HCT116 (cell line): Measurements from ENCODE around the gene PRPF19. TPM values are rescaled to one million over a fixed set of nuclear protein-coding genes. Genes with fewer than 3 reads are reported as not detected.

Experiments used
- ATAC-seq: fragments of 200-7000 bp; cut with Tn5 transposase; 2 replicates; pipeline ENCODE4 v1.9.1; 2020; ENCODE audit warnings: mild to moderate bottlenecking, moderate library complexity
- BruUV-seq: library from RNA; stranded (reverse); fragments of 400-500 nt; replicated peaks from 2 replicates; lab custom pipeline; 2021; lab: Mats Ljungman, UMichigan
- CTCF ChIA-PET: fragments of 300-600 bp; sonication (Branson Sonifier 250); formaldehyde crosslinking; loops from one replicate; lab custom pipeline; 2021; ENCODE audit warnings: antibody characterized with exemption; lab: Charles Lee
- POLR2A ChIA-PET: fragments of 300-600, 350-600 bp; sonication (Branson Sonifier 250); formaldehyde crosslinking; loops from one replicate; lab custom pipeline; 2021; ENCODE audit warnings: antibody characterized with exemption; lab: Charles Lee
- RAD21 ChIA-PET, 2 experiments: fragments of 300-600 bp; sonication (Branson Sonifier 250); formaldehyde crosslinking; loops; one replicate each; lab custom pipeline; 2023; ENCODE audit warnings: low total read pairs in 2 of 2; ENCODE audit not compliant: uncharacterized antibody in 2 of 2, unreplicated experiment in 2 of 2, low non-redundant PET in 1 of 2; lab: Charles Lee
- DNase-seq: peaks from one replicate; pipeline ENCODE4 v3.0.0-alpha.2; 2010; ENCODE audit warnings: low read depth, low spot score
- H2AFZ ChIP-seq: fragments of 200-600 bp; shearing (Covaris generic), sonication (generic); 2 replicates; pipeline ENCODE4 v1.6.1; 2017; ENCODE audit warnings: low read depth, mixed run types, mixed read lengths, antibody characterized with exemption, low read length; ENCODE audit not compliant: poor library complexity, severe bottlenecking
- H3K27ac ChIP-seq: 2 replicates; pipeline ENCODE4 v1.5.1; 2012; ENCODE audit warnings: low read depth, low read length
- H3K27me3 ChIP-seq: fragments of 200-600 bp; sonication (generic); 2 replicates; pipeline ENCODE4 v1.6.1; 2016; ENCODE audit warnings: mixed run types, low read length, mixed read lengths; ENCODE audit not compliant: insufficient read depth
- H3K36me3 ChIP-seq, 2 experiments: fragments of 200-500 bp in 1 of 2; fragments of 200-600 bp in 1 of 2; sonication (Bioruptor generic) in 1 of 2; sonication (generic) in 1 of 2; 2 replicates each; pipeline versions ENCODE4 v1.5.1 to v1.6.1; 2014 to 2016; ENCODE audit warnings: low read length in 2 of 2, inconsistent platforms in 1 of 2, mixed read lengths in 1 of 2, mixed run types in 1 of 2; ENCODE audit not compliant: insufficient read depth in 2 of 2, control insufficient read depth in 1 of 2
- H3K4me1 ChIP-seq, 2 experiments: fragments of 200-600 bp in 1 of 2; sonication (generic) in 1 of 2; 2 replicates each; pipeline versions ENCODE4 v1.5.1 to v1.6.1; 2012 to 2017; ENCODE audit warnings: low read length in 2 of 2, inconsistent platforms in 1 of 2, mild to moderate bottlenecking in 1 of 2, mixed read lengths in 1 of 2, mixed run types in 1 of 2, moderate library complexity in 1 of 2; ENCODE audit not compliant: insufficient read depth in 2 of 2, control insufficient read depth in 1 of 2
- H3K4me2 ChIP-seq: fragments of 200-600 bp; sonication (generic); 2 replicates; pipeline ENCODE4 v1.6.1; 2017; ENCODE audit warnings: mixed run types, low read length, mixed read lengths
- H3K4me3 ChIP-seq, 2 experiments: fragments of 200-600 bp in 1 of 2; sonication (generic) in 1 of 2; replicated peaks in 1 of 2; 2 replicates each; pipeline ENCODE4 v1.5.1; 2011 to 2016; ENCODE audit warnings: low read length in 2 of 2, control low read depth in 1 of 2, low read depth in 1 of 2, mild to moderate bottlenecking in 1 of 2, mixed read lengths in 1 of 2, mixed run types in 1 of 2
- H3K79me2 ChIP-seq: fragments of 200-600 bp; sonication (generic); 2 replicates; pipeline ENCODE4 v1.6.1; 2017; ENCODE audit warnings: mild to moderate bottlenecking, mixed run types, low read length, moderate library complexity, mixed read lengths; ENCODE audit not compliant: insufficient read depth
- H3K9ac ChIP-seq: fragments of 200-600 bp; sonication (generic); 2 replicates; pipeline ENCODE4 v1.6.1; 2016; ENCODE audit warnings: low read length, mixed read lengths
- H3K9me2 ChIP-seq: fragments of 200-600 bp; sonication (generic), shearing (Covaris generic); 2 replicates; pipeline ENCODE4 v1.6.1; 2017; ENCODE audit warnings: mixed run types, mild to moderate bottlenecking, moderate library complexity; ENCODE audit not compliant: insufficient read depth
- H3K9me3 ChIP-seq, 2 experiments: fragments of 200-500 bp in 1 of 2; fragments of 200-600 bp in 1 of 2; sonication (Bioruptor generic) in 1 of 2; sonication (generic) in 1 of 2; 2 replicates each; pipeline ENCODE4 v1.6.1; 2014 to 2017; ENCODE audit warnings: low read length in 2 of 2, mixed read lengths in 2 of 2, inconsistent platforms in 1 of 2, low read depth in 1 of 2, mild to moderate bottlenecking in 1 of 2, mixed run types in 1 of 2, moderate library complexity in 1 of 2; ENCODE audit not compliant: control insufficient read depth in 1 of 2, insufficient read depth in 1 of 2
- H4K20me1 ChIP-seq: fragments of 200-600 bp; sonication (generic), shearing (Covaris generic); 2 replicates; pipeline ENCODE4 v1.6.1; 2017; ENCODE audit warnings: mixed run types, mild to moderate bottlenecking, moderate library complexity; ENCODE audit not compliant: insufficient read depth
- CBX3 ChIP-seq: IDR thresholded peaks from 2 replicates; pipeline ENCODE4 v1.6.1; 2012; ENCODE audit warnings: low read depth
- CEBPB ChIP-seq: IDR thresholded peaks from 2 replicates; pipeline ENCODE4 v1.6.1; 2012; ENCODE audit warnings: low read depth
- ELF1 ChIP-seq: IDR thresholded peaks from 2 replicates; pipeline ENCODE4 v1.6.1; 2012; ENCODE audit warnings: low read depth, borderline replicate concordance
- EZH2phosphoT487 ChIP-seq: fragments of 200-600 bp; IDR thresholded peaks from 2 replicates; pipeline ENCODE4 v1.6.1; 2018; ENCODE audit warnings: antibody characterized with exemption, borderline replicate concordance
- POLR2A ChIP-seq: IDR thresholded peaks from 2 replicates; pipeline ENCODE4 v1.7.0; 2011; ENCODE audit warnings: borderline replicate concordance; ENCODE audit not compliant: insufficient read depth, insufficient read length; ENCODE audit errors: extremely low read depth
- POLR2AphosphoS5 ChIP-seq: IDR thresholded peaks from 2 replicates; pipeline ENCODE4 v1.6.1; 2011; ENCODE audit warnings: mild to moderate bottlenecking, low read depth, low read length, moderate library complexity
- SP1 ChIP-seq: IDR thresholded peaks from 2 replicates; pipeline ENCODE4 v1.6.1; 2012; ENCODE audit warnings: low read depth
- SRF ChIP-seq: IDR thresholded peaks from 2 replicates; pipeline ENCODE4 v1.6.1; 2012; ENCODE audit warnings: low read depth
- TCF7L2 ChIP-seq: IDR thresholded peaks from 2 replicates; pipeline ENCODE4 v1.7.0; 2011; ENCODE audit warnings: borderline replicate concordance, inconsistent platforms; ENCODE audit not compliant: insufficient read depth, insufficient read length; ENCODE audit errors: extremely low read depth
- intact Hi-C: fragments of 100-400 bp; cut with micrococcal nuclease; formaldehyde crosslinking; loops from 2 replicates; pipeline ENCODE4 v1.10.0; 2022
- total RNA-seq: library from RNA; stranded (reverse); gene quantifications from one replicate; pipeline ENCODE4 v1.2.1, GENCODE V29; 2021; ENCODE audit not compliant: unreplicated experiment
- TF ChIP-seq, protein P1 (sequence below): IDR thresholded peaks from 2 replicates; pipeline ENCODE4 v1.6.1; 2012; ENCODE audit warnings: low read depth
- TF ChIP-seq, protein P2 (sequence below): IDR thresholded peaks from 2 replicates; pipeline ENCODE4 v1.6.1; 2011; ENCODE audit warnings: mild to moderate bottlenecking, low read length, moderate library complexity; ENCODE audit not compliant: insufficient replicate concordance; ENCODE audit errors: extremely low read depth
- TF ChIP-seq, protein P3 (sequence below): IDR thresholded peaks from 2 replicates; pipeline ENCODE4 v1.6.1; 2012

The PRPF19 gene
- total RNA-seq, 1 experiment from 2014 or later, result 156 TPM

DNA sequence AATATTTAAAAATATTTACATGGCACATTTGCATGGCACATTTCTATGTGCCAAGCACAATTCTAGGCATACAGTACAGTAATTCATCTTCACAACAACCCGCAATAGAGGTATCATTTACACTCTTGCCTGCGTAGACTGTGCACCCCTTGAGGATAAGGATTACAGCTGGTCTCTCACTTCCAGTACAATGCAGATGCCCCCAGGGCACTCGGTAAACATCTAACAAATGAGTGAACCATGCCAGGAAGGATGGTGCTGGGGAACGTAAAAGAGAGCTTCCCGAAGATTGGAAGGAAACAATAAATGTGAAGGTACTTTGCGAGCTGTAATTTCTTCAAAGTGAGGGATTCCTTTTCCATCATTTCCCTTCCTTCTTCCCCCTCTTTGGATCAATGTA is 1.3 kb downstream of the PRPF19 start (continued):
- TF ChIP-seq, protein P1, sequence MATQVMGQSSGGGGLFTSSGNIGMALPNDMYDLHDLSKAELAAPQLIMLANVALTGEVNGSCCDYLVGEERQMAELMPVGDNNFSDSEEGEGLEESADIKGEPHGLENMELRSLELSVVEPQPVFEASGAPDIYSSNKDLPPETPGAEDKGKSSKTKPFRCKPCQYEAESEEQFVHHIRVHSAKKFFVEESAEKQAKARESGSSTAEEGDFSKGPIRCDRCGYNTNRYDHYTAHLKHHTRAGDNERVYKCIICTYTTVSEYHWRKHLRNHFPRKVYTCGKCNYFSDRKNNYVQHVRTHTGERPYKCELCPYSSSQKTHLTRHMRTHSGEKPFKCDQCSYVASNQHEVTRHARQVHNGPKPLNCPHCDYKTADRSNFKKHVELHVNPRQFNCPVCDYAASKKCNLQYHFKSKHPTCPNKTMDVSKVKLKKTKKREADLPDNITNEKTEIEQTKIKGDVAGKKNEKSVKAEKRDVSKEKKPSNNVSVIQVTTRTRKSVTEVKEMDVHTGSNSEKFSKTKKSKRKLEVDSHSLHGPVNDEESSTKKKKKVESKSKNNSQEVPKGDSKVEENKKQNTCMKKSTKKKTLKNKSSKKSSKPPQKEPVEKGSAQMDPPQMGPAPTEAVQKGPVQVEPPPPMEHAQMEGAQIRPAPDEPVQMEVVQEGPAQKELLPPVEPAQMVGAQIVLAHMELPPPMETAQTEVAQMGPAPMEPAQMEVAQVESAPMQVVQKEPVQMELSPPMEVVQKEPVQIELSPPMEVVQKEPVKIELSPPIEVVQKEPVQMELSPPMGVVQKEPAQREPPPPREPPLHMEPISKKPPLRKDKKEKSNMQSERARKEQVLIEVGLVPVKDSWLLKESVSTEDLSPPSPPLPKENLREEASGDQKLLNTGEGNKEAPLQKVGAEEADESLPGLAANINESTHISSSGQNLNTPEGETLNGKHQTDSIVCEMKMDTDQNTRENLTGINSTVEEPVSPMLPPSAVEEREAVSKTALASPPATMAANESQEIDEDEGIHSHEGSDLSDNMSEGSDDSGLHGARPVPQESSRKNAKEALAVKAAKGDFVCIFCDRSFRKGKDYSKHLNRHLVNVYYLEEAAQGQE, result no peak
- TF ChIP-seq SP1 (no peak), POLR2AphosphoS5 (no peak)

DNA sequence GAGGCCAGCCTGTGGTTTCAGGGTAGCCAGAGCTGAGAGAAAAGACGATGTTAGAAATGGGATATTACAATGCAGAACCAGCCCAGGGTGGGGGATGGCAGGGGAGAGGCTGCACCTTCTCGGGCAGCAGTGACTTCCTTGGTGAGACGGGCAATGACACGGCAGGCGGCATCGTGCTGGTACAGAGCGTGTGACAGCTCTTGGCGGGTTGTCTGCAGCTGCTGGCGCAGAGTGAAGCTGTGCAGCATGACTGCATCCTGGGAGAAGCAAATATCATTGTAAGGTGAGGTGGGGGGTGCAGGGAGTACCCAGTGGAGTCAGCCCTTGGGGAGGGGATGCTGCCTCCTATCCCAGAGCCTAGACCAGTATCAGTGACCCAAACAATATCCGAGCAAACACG is 3.8 kb downstream of the PRPF19 start:
- TF ChIP-seq CEBPB (no peak), POLR2A (no peak), ELF1 (no peak), CBX3 (no peak), SRF (no peak), EZH2phosphoT487 (no peak), TCF7L2 (no peak)
- TF ChIP-seq, protein P2, sequence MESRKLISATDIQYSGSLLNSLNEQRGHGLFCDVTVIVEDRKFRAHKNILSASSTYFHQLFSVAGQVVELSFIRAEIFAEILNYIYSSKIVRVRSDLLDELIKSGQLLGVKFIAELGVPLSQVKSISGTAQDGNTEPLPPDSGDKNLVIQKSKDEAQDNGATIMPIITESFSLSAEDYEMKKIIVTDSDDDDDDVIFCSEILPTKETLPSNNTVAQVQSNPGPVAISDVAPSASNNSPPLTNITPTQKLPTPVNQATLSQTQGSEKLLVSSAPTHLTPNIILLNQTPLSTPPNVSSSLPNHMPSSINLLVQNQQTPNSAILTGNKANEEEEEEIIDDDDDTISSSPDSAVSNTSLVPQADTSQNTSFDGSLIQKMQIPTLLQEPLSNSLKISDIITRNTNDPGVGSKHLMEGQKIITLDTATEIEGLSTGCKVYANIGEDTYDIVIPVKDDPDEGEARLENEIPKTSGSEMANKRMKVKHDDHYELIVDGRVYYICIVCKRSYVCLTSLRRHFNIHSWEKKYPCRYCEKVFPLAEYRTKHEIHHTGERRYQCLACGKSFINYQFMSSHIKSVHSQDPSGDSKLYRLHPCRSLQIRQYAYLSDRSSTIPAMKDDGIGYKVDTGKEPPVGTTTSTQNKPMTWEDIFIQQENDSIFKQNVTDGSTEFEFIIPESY, result no peak
- TF ChIP-seq, protein P3, sequence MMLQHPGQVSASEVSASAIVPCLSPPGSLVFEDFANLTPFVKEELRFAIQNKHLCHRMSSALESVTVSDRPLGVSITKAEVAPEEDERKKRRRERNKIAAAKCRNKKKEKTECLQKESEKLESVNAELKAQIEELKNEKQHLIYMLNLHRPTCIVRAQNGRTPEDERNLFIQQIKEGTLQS, result no peak
- Histone ChIP-seq H3K27ac (no peak overlapping the region), H3K4me3 (no peak overlapping the region), H3K4me2 (no peak overlapping the region), H3K27me3 (no peaks in the 10 kb centered on the region), H3K36me3 (peaks cover 32 to 52% of the 10 kb centered on the region in 2 experiments), H3K79me2 (peaks cover 57% of the 10 kb centered on the region), H2AFZ (no peak overlapping the region), H4K20me1 (peaks cover 7% of the 10 kb centered on the region), H3K9ac (no peak overlapping the region), H3K9me3 (no peaks in the 10 kb centered on the region), H3K9me2 (no peaks in the 10 kb centered on the region), H3K4me1 (peaks cover 10 to 22% of the 10 kb centered on the region in 2 experiments)
- RAD21 ChIA-PET, result no interaction called here
- intact Hi-C loops, result no loop called here
- CTCF ChIA-PET, result interaction anchor here (1.3 to 2.0 kb wide), 2 partner anchors 11 to 72 kb away, joined by 4 to 5 read pairs; partner anchors contain the start of gene TMEM109
- BruUV-seq, result no TSS peak
- no peak for ATAC-seq
- DNase-seq, result no peak
- POLR2A ChIA-PET, result no interaction called here
